Measurements from ENCODE around the gene ATF6B. TPM values are rescaled to one million over a fixed set of nuclear protein-coding genes. Genes with fewer than 3 reads are reported as not detected.
"Not testable (repeated sequence)": the region's sequence is repeated elsewhere in the genome, so short reads cannot be mapped to it uniquely, and the experiment has no call there.

ATF6B gene
- polyA plus RNA-seq, 1 donor = 42.4 TPM

GRCh38 chr6:32081168-32081990, 46.7 kb downstream of the ATF6B start:
- DNase-seq (ENCODE audit: low read depth) = no peak

- DNase-seq (ENCODE audit: low read depth) = no peak
Observed at GRCh38 chr6:32079566-32080290, 48.3 kb downstream of the ATF6B start.

GRCh38 chr6:32076321-32076809, 51.7 kb downstream of the ATF6B start:
- DNase-seq (ENCODE audit: low read depth) = peak; percentile 62

GRCh38 chr6:32075781-32076180, 52.3 kb downstream of the ATF6B start:
- DNase-seq (ENCODE audit: low read depth) = no peak

GRCh38 chr6:32074996-32075532, 53.0 kb downstream of the ATF6B start:
- DNase-seq (ENCODE audit: low read depth) = no peak

- DNase-seq (ENCODE audit: low read depth) = no peak
Observed at GRCh38 chr6:32073613-32074012, 54.4 kb downstream of the ATF6B start.

GRCh38 chr6:32073101-32073500, 54.9 kb downstream of the ATF6B start:
- DNase-seq (ENCODE audit: low read depth) = no peak

- no peak for DNase-seq (ENCODE audit: low read depth)
Observed at GRCh38 chr6:32070814-32071543, 57.1 kb downstream of the ATF6B start.

GRCh38 chr6:32069878-32070515, 58.0 kb downstream of the ATF6B start:
- no peak for DNase-seq (ENCODE audit: low read depth)

- DNase-seq (ENCODE audit: low read depth) = no peak
Observed at GRCh38 chr6:32069460-32069859, 58.6 kb downstream of the ATF6B start.

- DNase-seq (ENCODE audit: low read depth) = no peak
Observed at GRCh38 chr6:32068867-32069266, 59.2 kb downstream of the ATF6B start.

- not testable (repeated sequence) for DNase-seq (ENCODE audit: low read depth)
Observed at GRCh38 chr6:32068315-32068714, 59.7 kb downstream of the ATF6B start.

GRCh38 chr6:32067521-32067920, 60.5 kb downstream of the ATF6B start:
- not testable (repeated sequence) for DNase-seq (ENCODE audit: low read depth)

Other genes with a start within 250 kb of the ATF6B start
- gene SLC44A4, start 249.2 kb downstream of the ATF6B start, polyA plus RNA-seq (ENCODE audit: insufficient read length) = 0.37 TPM
- 29.3 TPM for gene EHMT2, start 230.5 kb downstream of the ATF6B start, polyA plus RNA-seq (ENCODE audit: insufficient read length)
- 9.5 TPM for gene ZBTB12, start 226.2 kb downstream of the ATF6B start, polyA plus RNA-seq (ENCODE audit: insufficient read length)
- 3.0 TPM for gene C2, start 200.5 kb downstream of the ATF6B start, polyA plus RNA-seq (ENCODE audit: insufficient read length)
- 1.0 TPM for gene CFB, start 182.2 kb downstream of the ATF6B start, polyA plus RNA-seq (ENCODE audit: insufficient read length)
- gene NELFE, start 169.3 kb downstream of the ATF6B start, polyA plus RNA-seq (ENCODE audit: insufficient read length) = 63.3 TPM
- 27.0 TPM for gene SKIC2, start 169.1 kb downstream of the ATF6B start, polyA plus RNA-seq (ENCODE audit: insufficient read length)
- gene DXO, start 156.1 kb downstream of the ATF6B start, polyA plus RNA-seq (ENCODE audit: insufficient read length) = 16.9 TPM
- 19.3 TPM for gene C4A, start 146.2 kb downstream of the ATF6B start, polyA plus RNA-seq (ENCODE audit: insufficient read length)
- gene C4B, start 113.5 kb downstream of the ATF6B start, polyA plus RNA-seq (ENCODE audit: insufficient read length) = 22.1 TPM
- 1.0 TPM for gene CYP21A2, start 89.8 kb downstream of the ATF6B start, polyA plus RNA-seq (ENCODE audit: insufficient read length)
- 108 TPM for gene TNXB, start 18.9 kb downstream of the ATF6B start, polyA plus RNA-seq (ENCODE audit: insufficient read length)
- gene FKBPL, start 2.0 kb upstream of the ATF6B start, polyA plus RNA-seq (ENCODE audit: insufficient read length) = 3.5 TPM
- 1.3 TPM for gene PRRT1, start 23.7 kb upstream of the ATF6B start, polyA plus RNA-seq (ENCODE audit: insufficient read length)
- gene PPT2, start 25.9 kb upstream of the ATF6B start, polyA plus RNA-seq (ENCODE audit: insufficient read length) = 34.6 TPM
- gene EGFL8, start 36.3 kb upstream of the ATF6B start, polyA plus RNA-seq (ENCODE audit: insufficient read length) = 25.9 TPM
- 57.3 TPM for gene AGPAT1, start 47.8 kb upstream of the ATF6B start, polyA plus RNA-seq (ENCODE audit: insufficient read length)
- gene RNF5, start 50.2 kb upstream of the ATF6B start, polyA plus RNA-seq (ENCODE audit: insufficient read length) = 50.9 TPM
- 8.0 TPM for gene AGER, start 56.0 kb upstream of the ATF6B start, polyA plus RNA-seq (ENCODE audit: insufficient read length)
- gene PBX2, start 62.0 kb upstream of the ATF6B start, polyA plus RNA-seq (ENCODE audit: insufficient read length) = 107 TPM
- gene GPSM3, start 64.4 kb upstream of the ATF6B start, polyA plus RNA-seq (ENCODE audit: insufficient read length) = 6.7 TPM
- gene NOTCH4, start 95.8 kb upstream of the ATF6B start, polyA plus RNA-seq (ENCODE audit: insufficient read length) = 19.9 TPM
- not detected for gene TSBP1, start 243.7 kb upstream of the ATF6B start, polyA plus RNA-seq (ENCODE audit: insufficient read length)